GM12892 (cell line): ENCODE measurements around the gene TNFRSF19.

Experiments used
- DNase-seq: peaks from one replicate; pipeline ENCODE4 v3.0.0; 2011; ENCODE audit not compliant: insufficient read length
- FAIRE-seq: peaks from 2 replicates; lab custom pipeline; 2011; peaks lifted over from hg19 to GRCh38; lab: Jason Lieb, UNC
- POLR2A ChIP-seq: IDR thresholded peaks from 2 replicates; pipeline ENCODE4 v1.6.1; 2011; ENCODE audit warnings: low read depth, low read length, control low read depth
- POLR2AphosphoS5 ChIP-seq: IDR thresholded peaks from 2 replicates; pipeline ENCODE4 v1.6.1; 2011; ENCODE audit warnings: low read depth, low read length, control low read depth
- TAF1 ChIP-seq: IDR thresholded peaks from 2 replicates; pipeline ENCODE4 v1.6.1; 2011; ENCODE audit warnings: low read depth, mild to moderate bottlenecking, control low read depth, low read length, borderline replicate concordance

Gene TNFRSF19

GRCh38 chr13:23620613-23621315 lies 50.6 kb downstream of the TNFRSF19 start:
- TF ChIP-seq TAF1, result no peak
- no peak for TF ChIP-seq POLR2A
- no peak for TF ChIP-seq POLR2AphosphoS5
- no peak for DNase-seq
- FAIRE-seq, result no peak

- FAIRE-seq, result no peak
- DNase-seq, result no peak
- TF ChIP-seq POLR2AphosphoS5 (no peak), POLR2A (no peak), TAF1 (no peak)
Observed at GRCh38 chr13:23621316-23621645, 51.1 kb downstream of the TNFRSF19 start.

- DNase-seq (no peak), FAIRE-seq (no peak)
- TF ChIP-seq TAF1 (no peak), POLR2AphosphoS5 (no peak), POLR2A (no peak)
Observed at GRCh38 chr13:23622985-23623384, 52.8 kb downstream of the TNFRSF19 start.

- TF ChIP-seq POLR2A, result no peak
- TF ChIP-seq POLR2AphosphoS5, result no peak
- no peak for TF ChIP-seq TAF1
- no peak for FAIRE-seq
- no peak for DNase-seq
Observed at GRCh38 chr13:23623394-23623793, 53.2 kb downstream of the TNFRSF19 start.

- no peak for TF ChIP-seq TAF1
- TF ChIP-seq POLR2AphosphoS5, result no peak
- TF ChIP-seq POLR2A, result no peak
- DNase-seq, result no peak
- no peak for FAIRE-seq
Observed at GRCh38 chr13:23626700-23627099, 56.5 kb downstream of the TNFRSF19 start.

- TF ChIP-seq POLR2A (no peak), TAF1 (no peak), POLR2AphosphoS5 (no peak)
- DNase-seq (no peak), FAIRE-seq (no peak)
Observed at GRCh38 chr13:23627410-23627809, 57.2 kb downstream of the TNFRSF19 start.

- DNase-seq, result no peak
- TF ChIP-seq POLR2A (no peak), POLR2AphosphoS5 (no peak), TAF1 (no peak)
- no peak for FAIRE-seq
Observed at GRCh38 chr13:23628250-23628649, 58.0 kb downstream of the TNFRSF19 start.

GRCh38 chr13:23628765-23629565 lies 58.8 kb downstream of the TNFRSF19 start:
- DNase-seq (no peak), FAIRE-seq (no peak)
- TF ChIP-seq POLR2AphosphoS5 (no peak), POLR2A (no peak), TAF1 (no peak)

- DNase-seq (no peak), FAIRE-seq (no peak)
- TF ChIP-seq TAF1 (no peak), POLR2A (no peak), POLR2AphosphoS5 (no peak)
Observed at GRCh38 chr13:23629566-23630272, 59.5 kb downstream of the TNFRSF19 start.

GRCh38 chr13:23630349-23631093 lies 60.3 kb downstream of the TNFRSF19 start:
- TF ChIP-seq POLR2AphosphoS5 (no peak), POLR2A (no peak), TAF1 (no peak)
- FAIRE-seq (no peak), DNase-seq (no peak)
